Parathyroid adenoma (tissue), 2 donors: Measurements from ENCODE around the gene TNS2.

Experiments used
- H2AFZ ChIP-seq: fragments of 300-600 bp; sonication (generic); one replicate; pipeline ENCODE4 v1.7.0; 2017; ENCODE audit warnings: antibody characterized with exemption, mild to moderate bottlenecking
- H3K27ac ChIP-seq: fragments of 300-600 bp; sonication (generic); one replicate; pipeline ENCODE4 v1.7.0; 2017
- H3K27me3 ChIP-seq: fragments of 300-600 bp; sonication (generic); one replicate; pipeline ENCODE4 v1.7.0; 2017; ENCODE audit warnings: low read length; ENCODE audit not compliant: control insufficient read depth, insufficient read depth
- H3K36me3 ChIP-seq: fragments of 300-600 bp; sonication (generic); one replicate; pipeline ENCODE4 v1.7.0; 2017; ENCODE audit warnings: low read length; ENCODE audit not compliant: control insufficient read depth, insufficient read depth
- H3K4me1 ChIP-seq: fragments of 300-600 bp; sonication (generic); one replicate; pipeline ENCODE4 v1.7.0; 2017; ENCODE audit warnings: control low read depth
- H3K4me2 ChIP-seq: fragments of 300-600 bp; sonication (generic); one replicate; pipeline ENCODE4 v1.7.0; 2017; ENCODE audit warnings: low read length
- H3K4me3 ChIP-seq: fragments of 300-600 bp; sonication (generic); one replicate; pipeline ENCODE4 v1.7.0; 2017; ENCODE audit warnings: low read depth, low read length
- H3K79me2 ChIP-seq: fragments of 300-600 bp; sonication (generic); one replicate; pipeline ENCODE4 v1.7.0; 2017; ENCODE audit warnings: control low read depth
- H3K9ac ChIP-seq: fragments of 300-600 bp; sonication (generic); one replicate; pipeline ENCODE4 v1.7.0; 2017; ENCODE audit warnings: mild to moderate bottlenecking
- H3K9me3 ChIP-seq: fragments of 300-600 bp; sonication (generic); one replicate; pipeline ENCODE4 v1.7.0; 2017; ENCODE audit warnings: low read length; ENCODE audit not compliant: control insufficient read depth
- TF ChIP-seq, protein P1 (sequence below): fragments of 300-600 bp; sonication (generic); IDR thresholded peaks from one replicate; pipeline ENCODE4 v1.7.0; 2017; ENCODE audit warnings: antibody characterized with exemption, mild to moderate bottlenecking
- donor health status: primary hyperparathyroidism.

The TNS2 gene

DNA sequence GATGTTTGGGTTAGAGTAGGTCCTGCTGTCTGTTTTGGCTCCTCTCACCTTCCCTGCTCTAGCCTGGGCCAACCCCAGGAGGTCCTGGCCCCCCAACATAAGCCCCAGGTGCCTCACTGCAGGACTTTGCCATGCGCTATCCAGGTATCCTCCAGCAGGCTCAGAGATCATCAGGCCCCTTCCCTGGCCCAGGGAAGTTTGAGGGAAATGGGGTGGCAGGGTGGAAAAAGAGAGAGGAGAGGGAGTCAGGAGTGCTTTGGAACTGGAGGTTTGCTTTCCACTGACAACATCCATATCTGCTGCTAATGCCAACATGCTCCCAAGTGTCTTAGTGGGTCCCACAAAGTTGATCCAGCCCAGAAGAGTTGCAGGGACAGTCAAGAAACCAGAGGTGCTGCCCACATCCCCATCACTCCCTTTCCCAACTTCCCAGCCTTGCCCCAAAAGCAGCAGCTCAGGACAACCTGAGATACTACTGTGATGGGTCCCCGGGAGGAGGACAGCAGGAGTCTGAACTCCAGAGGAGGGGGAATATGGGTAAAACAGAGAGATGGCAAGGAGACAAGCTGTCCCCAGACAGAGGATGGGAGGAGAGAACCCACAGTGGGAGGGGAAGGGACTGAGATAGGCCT lies 677 bp downstream of the TNS2 start:
- TF ChIP-seq, protein P1, sequence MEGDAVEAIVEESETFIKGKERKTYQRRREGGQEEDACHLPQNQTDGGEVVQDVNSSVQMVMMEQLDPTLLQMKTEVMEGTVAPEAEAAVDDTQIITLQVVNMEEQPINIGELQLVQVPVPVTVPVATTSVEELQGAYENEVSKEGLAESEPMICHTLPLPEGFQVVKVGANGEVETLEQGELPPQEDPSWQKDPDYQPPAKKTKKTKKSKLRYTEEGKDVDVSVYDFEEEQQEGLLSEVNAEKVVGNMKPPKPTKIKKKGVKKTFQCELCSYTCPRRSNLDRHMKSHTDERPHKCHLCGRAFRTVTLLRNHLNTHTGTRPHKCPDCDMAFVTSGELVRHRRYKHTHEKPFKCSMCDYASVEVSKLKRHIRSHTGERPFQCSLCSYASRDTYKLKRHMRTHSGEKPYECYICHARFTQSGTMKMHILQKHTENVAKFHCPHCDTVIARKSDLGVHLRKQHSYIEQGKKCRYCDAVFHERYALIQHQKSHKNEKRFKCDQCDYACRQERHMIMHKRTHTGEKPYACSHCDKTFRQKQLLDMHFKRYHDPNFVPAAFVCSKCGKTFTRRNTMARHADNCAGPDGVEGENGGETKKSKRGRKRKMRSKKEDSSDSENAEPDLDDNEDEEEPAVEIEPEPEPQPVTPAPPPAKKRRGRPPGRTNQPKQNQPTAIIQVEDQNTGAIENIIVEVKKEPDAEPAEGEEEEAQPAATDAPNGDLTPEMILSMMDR, result no peak
- Histone ChIP-seq H2AFZ (peak overlapping the region; percentile 65), H3K4me2 (peak overlapping the region; percentile 67), H3K4me1 (peaks cover 67% of the 10 kb centered on the region), H3K9me3 (no peaks in the 10 kb centered on the region), H3K9ac (peak overlapping the region; percentile 70), H3K4me3 (peak overlapping the region; percentile 48), H3K27me3 (no peaks in the 10 kb centered on the region), H3K36me3 (no peaks in the 10 kb centered on the region), H3K79me2 (peaks cover 14% of the 10 kb centered on the region), H3K27ac (peak overlapping the region; percentile 100)

DNA sequence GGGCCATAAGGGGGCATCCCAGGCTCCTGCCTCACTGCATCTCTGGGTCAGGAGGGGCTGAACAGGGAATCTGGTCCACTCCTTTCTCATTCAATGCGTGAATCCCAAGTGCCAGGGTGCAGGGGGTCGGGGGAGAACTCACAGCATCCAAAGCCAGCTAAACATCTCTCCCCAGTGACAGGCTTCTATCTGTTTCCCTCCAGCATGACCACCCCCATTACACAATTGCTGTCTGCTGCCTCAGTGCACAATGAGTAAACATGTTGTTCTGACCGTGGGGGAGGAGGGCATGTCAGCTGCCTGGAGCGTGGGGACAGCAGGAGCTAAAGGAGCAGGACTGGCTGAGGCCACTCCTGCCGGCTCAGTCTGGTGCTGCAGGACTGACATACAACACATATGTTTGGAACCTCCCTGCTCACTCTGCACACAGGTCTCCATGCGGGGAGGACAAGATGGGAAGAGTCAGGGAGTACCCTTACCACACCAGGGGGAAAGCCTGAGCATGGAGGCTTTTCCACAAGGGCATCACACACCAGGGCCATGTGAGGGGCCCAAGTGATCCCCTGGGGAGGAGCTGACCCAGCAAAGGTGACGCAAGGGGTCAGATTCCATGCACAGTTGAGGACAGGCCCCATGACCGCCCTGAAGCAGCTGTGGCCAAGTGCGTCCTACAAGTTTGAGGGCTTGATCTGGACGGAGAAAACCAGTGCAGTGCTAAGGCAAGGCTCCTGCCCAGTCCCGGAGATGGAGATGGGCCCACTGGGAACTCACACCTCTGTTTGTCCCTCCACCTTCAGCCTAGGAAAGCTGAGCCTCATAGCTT lies 1.4 kb downstream of the TNS2 start:
- peaks cover 14% of the 10 kb centered on the region for H3K79me2 ChIP-seq
- peak overlapping the region; percentile 11 for H2AFZ ChIP-seq
- peak overlapping the region; percentile 48 for H3K4me3 ChIP-seq
- H3K27ac ChIP-seq, result peak overlapping the region; percentile 100
- TF ChIP-seq, protein P1, result no peak
- no peak overlapping the region for H3K9ac ChIP-seq
- no peaks in the 10 kb centered on the region for H3K9me3 ChIP-seq
- H3K27me3 ChIP-seq, result no peaks in the 10 kb centered on the region
- H3K4me1 ChIP-seq, result peaks cover 59% of the 10 kb centered on the region
- H3K36me3 ChIP-seq, result no peaks in the 10 kb centered on the region
- H3K4me2 ChIP-seq, result peak overlapping the region; percentile 67

DNA sequence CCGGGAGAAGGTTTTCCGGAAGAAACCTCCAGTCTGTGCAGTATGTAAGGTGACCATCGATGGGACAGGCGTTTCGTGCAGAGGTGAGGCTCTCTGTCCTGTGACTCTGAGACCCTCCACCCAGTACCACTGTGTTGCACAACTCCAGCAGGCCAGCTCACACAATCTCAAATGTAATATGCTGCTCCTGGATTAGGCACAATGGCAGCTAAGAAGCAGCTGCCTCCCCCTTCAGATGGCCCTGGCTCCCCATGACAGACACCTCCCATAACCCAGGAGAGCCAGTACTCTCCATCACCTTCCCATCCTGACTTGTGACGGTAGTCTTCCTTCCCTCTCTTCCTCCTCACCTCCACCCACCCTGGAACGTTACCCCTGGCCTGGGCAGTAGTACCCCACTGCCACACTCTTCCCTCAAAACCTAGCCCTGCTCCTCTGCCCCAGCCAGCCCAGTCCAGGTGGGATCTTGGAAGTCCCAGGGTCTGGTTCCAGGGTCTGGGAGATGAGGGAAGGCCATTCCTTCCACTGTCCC lies 2.1 kb downstream of the TNS2 start:
- H3K9me3 ChIP-seq, result no peaks in the 10 kb centered on the region
- peaks cover 14% of the 10 kb centered on the region for H3K79me2 ChIP-seq
- no peaks in the 10 kb centered on the region for H3K36me3 ChIP-seq
- no peaks in the 10 kb centered on the region for H3K27me3 ChIP-seq
- H3K4me3 ChIP-seq, result peak overlapping the region; percentile 39
- no peak overlapping the region for H3K9ac ChIP-seq
- no peak overlapping the region for H2AFZ ChIP-seq
- peaks cover 58% of the 10 kb centered on the region for H3K4me1 ChIP-seq
- H3K27ac ChIP-seq, result peak overlapping the region; percentile 100
- H3K4me2 ChIP-seq, result peak overlapping the region; percentile 67
- TF ChIP-seq, protein P1, result no peak

DNA sequence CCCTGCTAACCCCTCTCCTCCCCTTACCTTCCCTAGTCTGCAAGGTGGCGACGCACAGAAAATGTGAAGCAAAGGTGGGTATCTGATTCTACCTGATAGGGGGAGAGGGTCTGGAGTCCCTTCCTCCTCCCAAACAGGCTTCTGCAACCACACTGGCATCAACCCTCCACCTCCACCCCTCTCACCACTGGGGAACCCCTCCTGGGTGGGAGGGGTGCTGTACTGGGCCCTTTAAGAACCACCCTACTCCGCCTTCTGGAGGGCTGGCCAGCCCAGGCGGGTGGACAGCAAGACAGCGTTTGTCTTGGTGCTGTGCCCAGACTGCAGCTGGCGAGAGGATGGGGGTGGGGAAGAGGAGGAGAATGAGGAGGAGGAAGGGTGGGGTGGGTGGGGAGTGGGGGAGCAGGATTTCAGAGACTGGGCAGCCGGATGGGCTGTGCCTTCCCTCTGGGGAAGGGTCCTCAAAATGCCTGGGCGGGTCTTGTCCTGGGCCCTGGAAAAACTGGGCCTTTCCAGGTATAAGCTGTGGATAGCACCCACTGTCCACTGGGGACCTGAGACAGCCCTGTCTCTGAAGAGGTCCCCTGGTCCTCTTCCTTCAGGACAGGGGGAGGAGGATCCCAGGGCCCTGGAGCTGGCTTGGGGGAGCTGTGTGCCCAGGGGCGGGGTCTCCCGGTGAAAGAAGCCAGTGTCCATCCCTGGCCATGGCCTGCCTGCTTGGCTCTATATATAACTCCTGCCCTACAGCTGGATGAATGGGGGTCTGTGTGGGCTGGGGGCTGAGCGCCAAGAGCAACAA lies 2.8 kb downstream of the TNS2 start:
- H3K9ac ChIP-seq, result no peak overlapping the region
- no peaks in the 10 kb centered on the region for H3K9me3 ChIP-seq
- TF ChIP-seq, protein P1, result no peak
- H3K27me3 ChIP-seq, result no peaks in the 10 kb centered on the region
- peak overlapping the region; percentile 100 for H3K27ac ChIP-seq
- H3K4me1 ChIP-seq, result peaks cover 58% of the 10 kb centered on the region
- peak overlapping the region; percentile 88 for H3K4me2 ChIP-seq
- no peaks in the 10 kb centered on the region for H3K36me3 ChIP-seq
- no peak overlapping the region for H2AFZ ChIP-seq
- H3K4me3 ChIP-seq, result peak overlapping the region; percentile 70
- H3K79me2 ChIP-seq, result peaks cover 14% of the 10 kb centered on the region
